Measurements from ENCODE around the gene IL16.

IL16 gene

GRCh38 chr15:81174792-81175327, 21.8 kb upstream of the IL16 start:
- DNase-seq (ENCODE audit: low spot score) = no peak

- DNase-seq (ENCODE audit: low spot score) = no peak
Measured at GRCh38 chr15:81175496-81175895, 21.2 kb upstream of the IL16 start.

- no peak for DNase-seq (ENCODE audit: low spot score)
Measured at GRCh38 chr15:81176291-81176893, 20.3 kb upstream of the IL16 start.

- DNase-seq (ENCODE audit: low spot score) = no peak
Measured at GRCh38 chr15:81178365-81178764, 18.3 kb upstream of the IL16 start.

GRCh38 chr15:81181220-81181619, 15.5 kb upstream of the IL16 start:
- no peak for DNase-seq (ENCODE audit: low spot score)

- no peak for DNase-seq (ENCODE audit: low spot score)
Measured at GRCh38 chr15:81182031-81182755, 14.5 kb upstream of the IL16 start.

- no peak for DNase-seq (ENCODE audit: low spot score)
Measured at GRCh38 chr15:81182756-81183438, 13.8 kb upstream of the IL16 start.

- DNase-seq (ENCODE audit: low spot score) = no peak
Measured at GRCh38 chr15:81183439-81183775, 13.3 kb upstream of the IL16 start.

- no peak for DNase-seq (ENCODE audit: low spot score)
Measured at GRCh38 chr15:81184188-81184587, 12.5 kb upstream of the IL16 start.

- no peak for DNase-seq (ENCODE audit: low spot score)
Measured at GRCh38 chr15:81185631-81186295, 10.9 kb upstream of the IL16 start.

- no peak for DNase-seq (ENCODE audit: low spot score)
Measured at GRCh38 chr15:81188354-81188753, 8.3 kb upstream of the IL16 start.

GRCh38 chr15:81189583-81190283, 6.9 kb upstream of the IL16 start:
- no peak for DNase-seq (ENCODE audit: low spot score)

GRCh38 chr15:81190922-81191507, 5.7 kb upstream of the IL16 start:
- no peak for DNase-seq (ENCODE audit: low spot score)

- no peak for DNase-seq (ENCODE audit: low spot score)
Measured at GRCh38 chr15:81191701-81192100, 5.0 kb upstream of the IL16 start.

- DNase-seq (ENCODE audit: low spot score) = no peak
Measured at GRCh38 chr15:81194723-81195122, 2.0 kb upstream of the IL16 start.

- no peak for DNase-seq (ENCODE audit: low spot score)
Measured at GRCh38 chr15:81195339-81195864, 1.3 kb upstream of the IL16 start.

- DNase-seq (ENCODE audit: low spot score) = no peak
Measured at GRCh38 chr15:81197255-81197630, 564 bp downstream of the IL16 start.

- no peak for DNase-seq (ENCODE audit: low spot score)
Measured at GRCh38 chr15:81197688-81198281, 1.1 kb downstream of the IL16 start.

GRCh38 chr15:81199031-81199779, 2.5 kb downstream of the IL16 start:
- no peak for DNase-seq (ENCODE audit: low spot score)

- no peak for DNase-seq (ENCODE audit: low spot score)
Measured at GRCh38 chr15:81206018-81206417, 9.3 kb downstream of the IL16 start.
